ENCODE data around the gene KLHL21. TPM values are rescaled to one million over a fixed set of nuclear protein-coding genes. Genes with fewer than 3 reads are reported as not detected.
A peak's percentile ranks its signal among the peaks of the same experiment; 100 is the strongest.

Gene KLHL21
- total RNA-seq, 1 donor from 2014 or later: 18.8 TPM

DNA sequence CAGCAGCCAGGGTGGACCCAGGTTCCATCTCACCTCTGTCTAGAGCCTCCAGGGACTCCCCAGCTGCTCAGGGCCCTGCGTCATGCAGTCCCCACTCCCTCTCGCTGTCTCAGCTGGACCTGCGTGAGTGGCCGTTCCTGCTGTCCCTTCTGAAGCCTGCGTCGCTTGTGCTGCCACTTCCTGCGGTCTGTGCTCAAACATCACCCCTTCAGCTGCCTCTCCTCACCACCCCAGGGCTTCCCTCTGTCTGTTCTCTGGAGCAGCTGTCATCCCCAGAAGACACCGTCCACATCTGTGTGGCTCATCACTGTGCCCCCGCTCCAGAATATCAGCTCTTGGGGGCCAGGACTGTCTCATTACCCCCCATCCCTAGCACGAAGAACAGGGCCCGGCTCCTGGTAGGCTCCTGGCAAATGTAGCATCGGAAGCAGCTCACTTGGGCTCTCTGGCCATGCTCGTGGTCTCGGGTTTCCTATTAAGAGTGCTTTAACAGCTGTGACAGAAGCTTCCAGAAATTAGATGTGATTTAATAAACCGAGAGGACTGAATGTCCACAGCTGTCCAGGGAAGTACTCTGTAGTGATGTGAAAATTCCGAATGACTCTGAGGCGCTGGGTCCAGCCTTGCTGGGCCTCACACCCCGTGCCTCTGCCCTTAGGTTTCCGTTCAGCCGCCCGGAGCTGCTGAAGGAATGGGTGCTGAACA, 25.3 kb upstream of the KLHL21 start:
- Mint-ChIP-seq H3K4me3 (peak overlapping the region; percentile 88), H3K27ac (ENCODE audit: unreplicated experiment) (no peak overlapping the region), H3K9me3 (no peaks in the 10 kb centered on the region), H3K4me1 (peaks cover 30% of the 10 kb centered on the region), H3K27me3 (ENCODE audit: low read depth) (no peaks in the 10 kb centered on the region), H3K36me3 (ENCODE audit: low read depth) (peaks cover 9% of the 10 kb centered on the region)
- TF ChIP-seq, protein P1, sequence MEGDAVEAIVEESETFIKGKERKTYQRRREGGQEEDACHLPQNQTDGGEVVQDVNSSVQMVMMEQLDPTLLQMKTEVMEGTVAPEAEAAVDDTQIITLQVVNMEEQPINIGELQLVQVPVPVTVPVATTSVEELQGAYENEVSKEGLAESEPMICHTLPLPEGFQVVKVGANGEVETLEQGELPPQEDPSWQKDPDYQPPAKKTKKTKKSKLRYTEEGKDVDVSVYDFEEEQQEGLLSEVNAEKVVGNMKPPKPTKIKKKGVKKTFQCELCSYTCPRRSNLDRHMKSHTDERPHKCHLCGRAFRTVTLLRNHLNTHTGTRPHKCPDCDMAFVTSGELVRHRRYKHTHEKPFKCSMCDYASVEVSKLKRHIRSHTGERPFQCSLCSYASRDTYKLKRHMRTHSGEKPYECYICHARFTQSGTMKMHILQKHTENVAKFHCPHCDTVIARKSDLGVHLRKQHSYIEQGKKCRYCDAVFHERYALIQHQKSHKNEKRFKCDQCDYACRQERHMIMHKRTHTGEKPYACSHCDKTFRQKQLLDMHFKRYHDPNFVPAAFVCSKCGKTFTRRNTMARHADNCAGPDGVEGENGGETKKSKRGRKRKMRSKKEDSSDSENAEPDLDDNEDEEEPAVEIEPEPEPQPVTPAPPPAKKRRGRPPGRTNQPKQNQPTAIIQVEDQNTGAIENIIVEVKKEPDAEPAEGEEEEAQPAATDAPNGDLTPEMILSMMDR (conservative IDR thresholded peaks at IDR 0.05): no peak
- no peak for DNase-seq (ENCODE audit: low read depth, low spot score)

DNA sequence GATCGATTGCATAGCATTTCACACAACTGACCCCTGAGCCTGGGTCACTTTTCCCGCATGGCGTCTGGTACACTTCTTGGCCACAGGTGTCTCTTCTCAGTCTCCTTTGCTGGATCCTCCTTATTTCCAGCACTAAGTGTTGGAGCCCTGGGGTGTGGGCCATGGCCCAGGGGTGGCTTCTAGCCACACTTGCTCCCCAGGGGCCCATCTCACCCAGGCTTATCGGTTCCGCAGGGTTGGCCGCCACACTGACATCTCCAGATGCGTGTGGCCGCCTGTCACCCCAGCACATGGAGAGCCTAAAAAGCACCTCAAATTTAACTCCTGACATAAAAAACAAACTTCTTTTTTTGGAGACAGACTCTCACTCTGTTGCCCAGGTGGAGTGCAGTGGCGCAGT, 24.4 kb upstream of the KLHL21 start:
- peaks cover 9% of the 10 kb centered on the region for H3K36me3 Mint-ChIP-seq (ENCODE audit: low read depth)
- TF ChIP-seq, protein P1 (conservative IDR thresholded peaks at IDR 0.05): no peak
- no peak overlapping the region for H3K27ac Mint-ChIP-seq (ENCODE audit: unreplicated experiment)
- H3K27me3 Mint-ChIP-seq (ENCODE audit: low read depth): no peaks in the 10 kb centered on the region
- H3K4me3 Mint-ChIP-seq: peak overlapping the region; percentile 88
- peaks cover 30% of the 10 kb centered on the region for H3K4me1 Mint-ChIP-seq
- no peaks in the 10 kb centered on the region for H3K9me3 Mint-ChIP-seq
- DNase-seq (ENCODE audit: low read depth, low spot score): no peak

DNA sequence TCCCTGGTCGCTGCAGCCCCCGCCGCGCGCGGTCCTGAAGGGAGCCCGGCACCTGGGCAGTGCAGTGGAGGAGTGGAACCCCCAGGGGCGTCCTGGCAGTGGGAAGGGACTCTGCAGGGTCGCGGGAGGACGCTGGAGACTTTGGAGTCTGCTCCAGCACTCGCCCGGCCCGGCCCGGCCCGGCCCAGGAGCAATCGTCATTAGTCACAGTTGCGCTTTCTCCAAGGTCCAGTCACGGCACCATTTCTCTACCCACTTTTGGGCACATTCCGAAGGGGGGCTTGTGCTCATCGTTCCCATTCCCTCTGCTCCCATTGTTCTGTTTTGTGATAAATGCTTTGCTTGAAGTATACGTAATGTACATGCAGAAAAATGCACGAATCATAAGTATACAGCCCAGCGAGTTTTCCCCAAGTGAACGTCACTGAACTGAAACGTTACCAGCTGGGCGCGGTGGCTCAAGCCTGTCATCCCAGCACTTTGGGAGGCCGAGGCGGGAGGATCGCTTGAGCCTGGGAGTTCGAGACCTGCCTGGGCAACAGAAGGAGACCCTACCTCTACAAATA, 23.0 kb upstream of the KLHL21 start:
- DNase-seq (ENCODE audit: low read depth, low spot score): peak; percentile 11
- no peaks in the 10 kb centered on the region for H3K9me3 Mint-ChIP-seq
- TF ChIP-seq, protein P1 (conservative IDR thresholded peaks at IDR 0.05): peak; percentile 10
- H3K4me3 Mint-ChIP-seq: peak overlapping the region; percentile 88
- peaks cover 12% of the 10 kb centered on the region for H3K36me3 Mint-ChIP-seq (ENCODE audit: low read depth)
- peak overlapping the region; percentile 37 for H3K27ac Mint-ChIP-seq (ENCODE audit: unreplicated experiment)
- peaks cover 30% of the 10 kb centered on the region for H3K4me1 Mint-ChIP-seq
- H3K27me3 Mint-ChIP-seq (ENCODE audit: low read depth): no peaks in the 10 kb centered on the region

DNA sequence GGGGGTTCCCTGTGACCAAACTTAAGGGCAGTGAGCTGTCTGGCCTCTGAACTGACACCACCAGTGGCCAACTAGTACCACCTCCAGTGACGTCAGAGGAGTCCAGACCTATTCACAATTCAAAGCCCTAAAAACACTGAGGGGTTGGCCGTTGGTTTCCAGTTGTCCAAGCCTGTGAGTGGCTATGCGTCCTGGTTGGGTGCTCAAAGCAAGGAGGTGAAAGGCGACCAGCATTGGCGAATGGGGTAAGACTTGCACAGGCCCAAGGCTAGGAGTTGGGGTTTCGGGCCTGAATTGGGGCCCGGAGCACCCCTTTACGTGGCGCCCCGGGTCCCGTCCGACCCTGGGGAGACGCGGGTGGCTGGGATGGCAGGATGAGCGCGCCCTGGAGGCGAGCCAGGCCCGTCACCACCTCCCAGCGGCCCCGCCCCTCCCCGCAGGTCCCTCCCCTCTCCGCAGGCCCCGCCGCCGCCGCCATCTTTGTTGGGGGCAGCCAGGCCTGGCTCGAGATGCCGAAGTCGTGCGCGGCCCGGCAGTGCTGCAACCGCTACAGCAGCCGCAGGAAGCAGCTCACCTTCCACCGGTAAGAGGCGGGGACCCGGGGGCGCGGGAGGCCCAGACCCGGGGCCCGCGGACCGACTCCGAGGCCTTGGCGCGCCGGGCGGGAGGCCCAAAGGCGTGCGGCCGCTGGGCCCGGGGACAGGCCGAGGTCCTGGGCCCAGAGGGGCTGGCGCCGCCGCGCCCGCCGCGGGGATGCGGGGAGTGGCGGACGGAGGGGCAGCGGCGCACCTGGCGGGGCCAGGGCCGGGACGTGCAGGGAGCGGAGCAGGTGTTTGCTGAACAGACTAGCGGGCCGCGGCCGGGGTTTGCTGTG, 22.3 kb upstream of the KLHL21 start, which contains the start of gene THAP3:
TSS of gene THAP3 (plus strand) at position 159 of the 874 bp plus-strand sequence. CDS start at position 510, 351 bp downstream.
- Mint-ChIP-seq H3K4me3 (peak within 1 kb of the TSS; percentile 92), H3K36me3 (ENCODE audit: low read depth) (peaks cover 14% of the 10 kb centered on the region), H3K27ac (ENCODE audit: unreplicated experiment) (peak within 1 kb of the TSS; percentile 92), H3K9me3 (no peaks in the 10 kb centered on the region), H3K4me1 (peaks cover 30% of the 10 kb centered on the region), H3K27me3 (ENCODE audit: low read depth) (no peaks in the 10 kb centered on the region)
- peak; percentile 88 for DNase-seq (ENCODE audit: low read depth, low spot score)
- TF ChIP-seq, protein P1 (conservative IDR thresholded peaks at IDR 0.05): no peak

DNA sequence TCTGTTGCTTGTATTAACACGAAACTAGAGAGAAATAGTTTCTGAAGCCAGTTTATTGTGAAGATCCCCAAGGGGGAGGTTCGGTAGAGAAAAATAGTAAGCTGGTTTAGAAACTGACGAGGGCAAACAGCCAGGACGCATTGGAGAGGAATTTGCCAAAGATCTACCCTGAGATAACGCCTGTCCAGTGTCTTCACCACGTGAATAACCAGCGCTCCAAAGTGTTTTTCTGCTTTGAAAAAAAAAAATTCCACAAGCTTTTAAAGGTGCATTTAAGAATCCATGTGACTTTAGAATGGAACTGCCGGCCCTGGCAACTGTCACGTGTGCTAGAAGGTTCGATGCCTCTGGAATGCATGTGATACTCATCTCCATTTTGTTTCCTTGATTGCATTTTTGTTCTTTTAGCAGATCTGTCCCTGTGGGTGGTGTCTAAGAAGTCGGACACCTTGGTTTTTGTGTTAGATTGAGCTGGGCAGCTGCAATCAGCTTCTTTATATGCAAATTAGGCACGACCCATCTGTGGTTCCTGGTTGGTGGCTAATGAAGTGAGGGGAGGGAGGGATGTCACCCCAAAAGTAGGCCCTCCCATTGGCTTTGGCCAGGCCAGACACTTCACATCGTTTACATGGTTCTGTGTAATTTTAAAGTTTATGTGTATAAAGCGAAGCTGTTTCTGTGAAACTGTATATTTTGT, 20.7 kb upstream of the KLHL21 start:
- TF ChIP-seq, protein P1 (conservative IDR thresholded peaks at IDR 0.05): no peak
- no peak overlapping the region for H3K27ac Mint-ChIP-seq (ENCODE audit: unreplicated experiment)
- H3K27me3 Mint-ChIP-seq (ENCODE audit: low read depth): no peaks in the 10 kb centered on the region
- no peaks in the 10 kb centered on the region for H3K9me3 Mint-ChIP-seq
- no peak for DNase-seq (ENCODE audit: low read depth, low spot score)
- peak overlapping the region; percentile 92 for H3K4me3 Mint-ChIP-seq
- H3K36me3 Mint-ChIP-seq (ENCODE audit: low read depth): peaks cover 10% of the 10 kb centered on the region
- peaks cover 30% of the 10 kb centered on the region for H3K4me1 Mint-ChIP-seq

All from neural crest cell (in vitro differentiated cells).